ENCODE measurements around the gene CRMP1. TPM values are rescaled to one million over a fixed set of nuclear protein-coding genes. Genes with fewer than 3 reads are reported as not detected.
A peak's percentile ranks its signal among the peaks of the same experiment; 100 is the strongest.

Gene CRMP1
- total RNA-seq, 1 donor from 2014 or later, result 67.4 TPM

DNA sequence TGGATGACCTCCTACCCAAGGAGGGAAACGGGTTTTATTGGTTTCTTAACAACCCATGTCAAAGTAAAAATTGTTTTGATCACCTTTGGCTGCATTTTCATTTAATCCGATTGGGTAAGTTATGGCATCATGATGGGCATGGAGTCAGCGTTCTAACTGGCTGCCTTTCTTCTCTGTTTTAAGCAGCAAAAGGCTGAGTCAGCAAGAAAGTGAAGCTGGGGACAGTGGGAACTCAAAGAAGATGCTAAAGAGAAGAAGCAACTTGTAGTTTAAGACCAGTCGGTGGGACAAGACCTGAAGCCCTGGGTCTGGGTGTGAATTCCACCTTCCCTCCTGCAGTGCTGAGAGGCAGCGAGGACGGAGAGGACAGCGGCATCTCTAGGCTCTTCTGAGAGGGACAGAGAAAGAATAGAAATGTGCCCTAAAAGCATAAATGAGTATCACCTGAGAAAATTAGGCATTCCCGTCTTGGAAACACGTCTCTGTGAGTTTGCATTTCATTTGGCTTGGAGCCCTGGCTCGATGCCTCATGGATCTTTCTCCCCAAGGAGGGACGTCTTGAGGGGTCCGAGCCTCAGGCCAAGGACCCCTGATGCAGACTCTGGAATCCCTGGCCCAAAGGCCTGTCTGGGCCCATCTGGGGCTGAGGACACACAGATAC is 82.0 kb downstream of the CRMP1 start:
- Histone ChIP-seq H4K20me1 (ENCODE audit: insufficient read depth, low read length) (peaks cover 69% of the 10 kb centered on the region), H3K79me2 (ENCODE audit: insufficient read depth, low read length) (peaks cover 7% of the 10 kb centered on the region), H3K9me3 (ENCODE audit: insufficient read depth, low read depth, low read length) (no peaks in the 10 kb centered on the region), H3K27me3 (ENCODE audit: insufficient read depth, low read length) (no peaks in the 10 kb centered on the region), H3K27ac (ENCODE audit: low read depth, low read length) (no peak overlapping the region), H2AFZ (ENCODE audit: low read depth, low read length) (no peak overlapping the region), H3K4me3 (ENCODE audit: insufficient read depth, low read depth, low read length) (no peak overlapping the region), H3K36me3 (ENCODE audit: insufficient read depth, low read length) (peaks cover 60% of the 10 kb centered on the region), H3K4me1 (ENCODE audit: insufficient read depth, low read length) (no peaks in the 10 kb centered on the region), H3K9ac (ENCODE audit: low read length) (no peak overlapping the region), H3K4me2 (ENCODE audit: low read length) (no peak overlapping the region)
- Mint-ChIP-seq H3K9me3 (ENCODE audit: unreplicated experiment) (no peaks in the 10 kb centered on the region), H3K27me3 (ENCODE audit: low read depth, unreplicated experiment) (no peaks in the 10 kb centered on the region), H3K4me1 (ENCODE audit: low read depth, unreplicated experiment) (no peaks in the 10 kb centered on the region), H3K27ac (ENCODE audit: unreplicated experiment) (no peak overlapping the region), H3K4me3 (ENCODE audit: unreplicated experiment) (no peak overlapping the region), H3K36me3 (ENCODE audit: low read depth, unreplicated experiment) (peaks cover 29% of the 10 kb centered on the region)
- FAIRE-seq (no peak), DNase-seq (ENCODE audit: low read depth) (no peak)
- TF ChIP-seq, protein P1, sequence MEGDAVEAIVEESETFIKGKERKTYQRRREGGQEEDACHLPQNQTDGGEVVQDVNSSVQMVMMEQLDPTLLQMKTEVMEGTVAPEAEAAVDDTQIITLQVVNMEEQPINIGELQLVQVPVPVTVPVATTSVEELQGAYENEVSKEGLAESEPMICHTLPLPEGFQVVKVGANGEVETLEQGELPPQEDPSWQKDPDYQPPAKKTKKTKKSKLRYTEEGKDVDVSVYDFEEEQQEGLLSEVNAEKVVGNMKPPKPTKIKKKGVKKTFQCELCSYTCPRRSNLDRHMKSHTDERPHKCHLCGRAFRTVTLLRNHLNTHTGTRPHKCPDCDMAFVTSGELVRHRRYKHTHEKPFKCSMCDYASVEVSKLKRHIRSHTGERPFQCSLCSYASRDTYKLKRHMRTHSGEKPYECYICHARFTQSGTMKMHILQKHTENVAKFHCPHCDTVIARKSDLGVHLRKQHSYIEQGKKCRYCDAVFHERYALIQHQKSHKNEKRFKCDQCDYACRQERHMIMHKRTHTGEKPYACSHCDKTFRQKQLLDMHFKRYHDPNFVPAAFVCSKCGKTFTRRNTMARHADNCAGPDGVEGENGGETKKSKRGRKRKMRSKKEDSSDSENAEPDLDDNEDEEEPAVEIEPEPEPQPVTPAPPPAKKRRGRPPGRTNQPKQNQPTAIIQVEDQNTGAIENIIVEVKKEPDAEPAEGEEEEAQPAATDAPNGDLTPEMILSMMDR (IDR thresholded peaks at IDR 0.05; ENCODE audit: insufficient read depth, low read depth, low read length), result no peak
- no peak for TF ChIP-seq EZH2 (IDR thresholded peaks at IDR 0.05; ENCODE audit: insufficient read depth, low read length)

DNA sequence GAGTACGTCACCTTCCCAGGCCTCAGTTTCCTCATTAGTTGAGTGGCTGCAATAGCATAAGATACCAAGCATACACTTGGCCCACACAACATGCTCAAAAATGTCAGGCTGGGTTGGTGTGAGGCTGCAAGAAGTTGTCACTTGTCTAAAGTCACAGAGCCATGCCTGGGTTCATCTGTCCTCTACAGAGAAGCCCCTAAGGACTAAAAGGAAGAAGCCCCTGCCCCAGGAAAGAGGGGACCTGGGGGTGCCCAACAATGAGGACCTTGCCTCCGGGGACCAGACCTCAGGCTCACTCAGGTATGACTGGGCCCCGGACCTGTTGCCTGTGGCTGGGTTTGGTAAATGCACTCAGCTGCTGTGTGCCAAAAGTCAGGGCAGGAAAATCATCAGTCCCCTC is 82.7 kb downstream of the CRMP1 start:
- Histone ChIP-seq H3K4me2 (ENCODE audit: low read length) (no peak overlapping the region), H3K4me1 (ENCODE audit: insufficient read depth, low read length) (no peaks in the 10 kb centered on the region), H3K79me2 (ENCODE audit: insufficient read depth, low read length) (peaks cover 7% of the 10 kb centered on the region), H3K9ac (ENCODE audit: low read length) (no peak overlapping the region), H3K9me3 (ENCODE audit: insufficient read depth, low read depth, low read length) (no peaks in the 10 kb centered on the region), H2AFZ (ENCODE audit: low read depth, low read length) (no peak overlapping the region), H3K27me3 (ENCODE audit: insufficient read depth, low read length) (no peaks in the 10 kb centered on the region), H3K27ac (ENCODE audit: low read depth, low read length) (no peak overlapping the region), H3K36me3 (ENCODE audit: insufficient read depth, low read length) (peaks cover 57% of the 10 kb centered on the region), H4K20me1 (ENCODE audit: insufficient read depth, low read length) (peaks cover 64% of the 10 kb centered on the region), H3K4me3 (ENCODE audit: insufficient read depth, low read depth, low read length) (no peak overlapping the region)
- Mint-ChIP-seq H3K9me3 (ENCODE audit: unreplicated experiment) (no peaks in the 10 kb centered on the region), H3K36me3 (ENCODE audit: low read depth, unreplicated experiment) (peaks cover 29% of the 10 kb centered on the region), H3K4me3 (ENCODE audit: unreplicated experiment) (no peak overlapping the region), H3K4me1 (ENCODE audit: low read depth, unreplicated experiment) (no peaks in the 10 kb centered on the region), H3K27ac (ENCODE audit: unreplicated experiment) (no peak overlapping the region), H3K27me3 (ENCODE audit: low read depth, unreplicated experiment) (no peaks in the 10 kb centered on the region)
- no peak for FAIRE-seq
- DNase-seq (ENCODE audit: low read depth), result no peak
- no peak for TF ChIP-seq EZH2 (IDR thresholded peaks at IDR 0.05; ENCODE audit: insufficient read depth, low read length)
- TF ChIP-seq, protein P1 (IDR thresholded peaks at IDR 0.05; ENCODE audit: insufficient read depth, low read depth, low read length), result no peak

DNA sequence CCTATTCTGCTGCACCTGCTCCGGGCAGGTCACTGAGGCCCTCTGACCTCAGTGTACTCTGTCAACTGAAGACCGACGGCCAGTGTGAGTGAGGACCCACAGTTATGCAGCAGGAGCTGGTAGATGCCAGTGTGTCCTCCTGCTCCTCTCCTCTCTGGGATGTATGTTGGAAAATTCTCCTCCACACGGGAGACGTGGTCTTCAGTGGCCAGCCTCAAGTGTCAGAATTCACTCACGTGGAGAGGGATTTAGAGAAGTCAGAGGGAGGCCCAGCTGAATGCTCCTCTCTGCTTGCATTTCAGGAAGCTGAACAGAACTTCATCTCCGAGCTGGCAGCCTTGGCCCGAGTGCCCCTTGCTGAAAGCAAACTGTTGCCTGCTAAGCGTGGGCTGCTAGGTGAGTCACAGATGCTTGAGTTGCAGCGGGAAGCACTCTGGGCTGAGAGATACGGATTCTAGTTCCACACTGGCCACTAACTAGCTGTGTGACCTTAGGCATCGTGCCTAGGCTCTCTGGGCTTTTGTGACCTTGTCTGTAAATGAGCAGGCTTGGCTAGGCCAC is 83.6 kb downstream of the CRMP1 start:
- no peaks in the 10 kb centered on the region for H3K9me3 ChIP-seq (ENCODE audit: insufficient read depth, low read depth, low read length)
- no peak overlapping the region for H3K4me3 ChIP-seq (ENCODE audit: insufficient read depth, low read depth, low read length)
- DNase-seq (ENCODE audit: low read depth) (peak; percentile 41), FAIRE-seq (no peak)
- H2AFZ ChIP-seq (ENCODE audit: low read depth, low read length), result no peak overlapping the region
- H3K27ac ChIP-seq (ENCODE audit: low read depth, low read length), result no peak overlapping the region
- H3K36me3 Mint-ChIP-seq (ENCODE audit: low read depth, unreplicated experiment), result peaks cover 29% of the 10 kb centered on the region
- H3K27me3 Mint-ChIP-seq (ENCODE audit: low read depth, unreplicated experiment), result no peaks in the 10 kb centered on the region
- no peak overlapping the region for H3K4me2 ChIP-seq (ENCODE audit: low read length)
- TF ChIP-seq, protein P1 (IDR thresholded peaks at IDR 0.05; ENCODE audit: insufficient read depth, low read depth, low read length), result no peak
- no peak for TF ChIP-seq EZH2 (IDR thresholded peaks at IDR 0.05; ENCODE audit: insufficient read depth, low read length)
- H3K27me3 ChIP-seq (ENCODE audit: insufficient read depth, low read length), result no peaks in the 10 kb centered on the region
- peaks cover 56% of the 10 kb centered on the region for H3K36me3 ChIP-seq (ENCODE audit: insufficient read depth, low read length)
- no peak overlapping the region for H3K9ac ChIP-seq (ENCODE audit: low read length)
- H3K27ac Mint-ChIP-seq (ENCODE audit: unreplicated experiment), result peak overlapping the region; percentile 75
- H3K79me2 ChIP-seq (ENCODE audit: insufficient read depth, low read length), result peaks cover 7% of the 10 kb centered on the region
- no peak overlapping the region for H3K4me3 Mint-ChIP-seq (ENCODE audit: unreplicated experiment)
- peaks cover 58% of the 10 kb centered on the region for H4K20me1 ChIP-seq (ENCODE audit: insufficient read depth, low read length)
- no peaks in the 10 kb centered on the region for H3K4me1 ChIP-seq (ENCODE audit: insufficient read depth, low read length)
- H3K4me1 Mint-ChIP-seq (ENCODE audit: low read depth, unreplicated experiment), result no peaks in the 10 kb centered on the region
- H3K9me3 Mint-ChIP-seq (ENCODE audit: unreplicated experiment), result no peaks in the 10 kb centered on the region
